ENCODE results near the gene TMEM178B. TPM values are rescaled to one million over a fixed set of nuclear protein-coding genes. Genes with fewer than 3 reads are reported as not detected.

Gene TMEM178B
- total and polyA plus RNA-seq, 2 of the 4 experiments (the other 2 are of a cell fraction): under 0.01 to 0.05 TPM

DNA sequence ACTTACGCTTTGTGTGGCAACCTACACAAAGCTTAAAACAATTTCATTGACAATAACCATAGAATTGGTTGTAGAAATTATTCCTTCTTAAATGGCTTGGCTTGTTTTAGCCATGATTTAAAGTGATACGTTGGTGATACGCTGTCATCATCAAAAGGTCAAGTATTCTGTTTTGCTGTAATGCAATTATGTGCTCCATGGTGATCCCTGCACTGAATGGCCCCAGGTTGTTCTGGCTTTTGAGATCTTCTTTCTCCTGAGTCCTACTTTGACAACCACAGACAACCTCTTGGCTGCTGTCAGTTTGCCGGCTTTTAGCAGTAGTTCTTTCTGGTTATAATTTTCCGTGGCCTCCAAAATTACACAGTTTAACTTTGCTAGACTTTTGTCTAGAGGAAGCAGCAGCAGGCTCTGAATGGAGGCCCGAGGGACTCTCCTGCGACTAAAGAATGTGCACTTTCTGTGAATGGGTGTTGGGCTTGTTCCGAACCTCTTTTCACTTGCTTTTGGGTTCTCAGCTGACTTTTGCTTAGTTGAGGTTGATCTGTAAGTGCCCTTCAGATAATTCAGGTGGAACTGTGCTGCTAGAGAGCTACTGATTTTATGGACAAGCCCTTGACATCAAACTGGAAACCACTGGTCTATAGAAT is 104.7 kb downstream of the TMEM178B start:
- 64% methylated on average over 2 of the region's 8 CpGs; no CpG with 5 or more reads in 1 of the 2 experiments for WGBS, 2 experiments (ENCODE audit: extremely low coverage in 2 of 2, insufficient read length in 1 of 2)
- H4K5ac ChIP-seq (ENCODE audit: low read depth, low read length): no peak overlapping the region

More for the DNA sequence above, 104.7 kb downstream of the TMEM178B start:
- no peak overlapping the region for H2AFZ ChIP-seq (replicated peaks; ENCODE audit: low read length, poor library complexity)
- H3K18ac ChIP-seq (ENCODE audit: low read depth, low read length): no peak overlapping the region; the same call in 1 of the 2 replicates
- H3K79me1 ChIP-seq (ENCODE audit: low read depth in 1 of 2, low read length in 2 of 2): 0 out of 4 replicates have a peak, but pooled peaks cover 0 to 3% of the 10 kb centered on the region in 2 experiments
- H3K27ac ChIP-seq (ENCODE audit: insufficient read depth, low read length): no peak overlapping the region
- H3K14ac ChIP-seq (replicated peaks; ENCODE audit: low read depth, low read length): no peak overlapping the region
- dilution Hi-C loops (cut with HindIII; ENCODE audit: low sequenced_read_pairs, unreplicated experiment) (no loop called here), in situ Hi-C loops (cut with MboI; ENCODE audit: low sequenced_read_pairs) (no loop called here), intact Hi-C loops (cut with micrococcal nuclease) (no loop called here)
- no peak overlapping the region for H3K23ac ChIP-seq (ENCODE audit: low read depth, low read length)
- H4K8ac ChIP-seq (ENCODE audit: low read depth in 2 of 2, low read length in 2 of 2): no peak overlapping the region
- no peak overlapping the region for H2BK5ac ChIP-seq (ENCODE audit: low read depth, low read length, poor library complexity, severe bottlenecking)
- TF ChIP-seq FOS (IDR thresholded peaks at IDR 0.05; ENCODE audit: low read depth, low read length): no peak
- no peak for TF ChIP-seq RCOR1 (IDR thresholded peaks at IDR 0.05; ENCODE audit: insufficient replicate concordance, low read length)
- TF ChIP-seq RFX5 (IDR thresholded peaks at IDR 0.05; ENCODE audit: low read depth, low read length): no peak
- no peak for TF ChIP-seq MXI1 (IDR thresholded peaks at IDR 0.05; ENCODE audit: borderline replicate concordance, low read depth, low read length)
- TF ChIP-seq CEBPB (IDR thresholded peaks at IDR 0.05; ENCODE audit: low read depth, low read length): no peak
- no peak overlapping the region for H3K9ac ChIP-seq (ENCODE audit: low read depth, low read length)
- H2AK5ac ChIP-seq (ENCODE audit: low read depth, low read length): no peak overlapping the region
- no peak overlapping the region for H3K4me2 ChIP-seq (ENCODE audit: low read depth, low read length)
- ATAC-seq (ENCODE audit: low read depth): no peak
- CTCF ChIA-PET: no interaction called here
- H3K9me1 ChIP-seq (ENCODE audit: insufficient read depth, low read length): no peaks in the 10 kb centered on the region
- H3K4me3 ChIP-seq (ENCODE audit: insufficient read depth, low read depth, low read length): no peak overlapping the region
- H3K9me3 ChIP-seq (ENCODE audit: control insufficient read depth, insufficient read depth, low read length): peaks cover 4% of the 10 kb centered on the region; the same call in 1 of the 2 replicates
- no TSS peak for BruUV-seq (replicated peaks)
- no peaks in the 10 kb centered on the region for H3K36me3 ChIP-seq (ENCODE audit: control insufficient read depth, insufficient read depth, low read length)
- no peak overlapping the region for H2AK9ac ChIP-seq (replicated peaks; ENCODE audit: low read depth, low read length, poor library complexity)
- no peak overlapping the region for H3K4ac ChIP-seq (ENCODE audit: low read depth, low read length)
- no peaks in the 10 kb centered on the region for H4K20me1 ChIP-seq (ENCODE audit: insufficient read depth, low read length)
- DNase-seq: no peak
- H2BK15ac ChIP-seq (ENCODE audit: low read depth, low read length): no peak overlapping the region
- POLR2A ChIA-PET (ENCODE audit: unreplicated experiment): no interaction called here
- H3K56ac ChIP-seq (ENCODE audit: extremely low read depth, insufficient read depth, low read length): no peak overlapping the region
- peaks cover 2% of the 10 kb centered on the region; the same call in 1 of the 2 replicates for H3K4me1 ChIP-seq (ENCODE audit: control insufficient read depth, insufficient read depth, low read length)
- no peak overlapping the region for H4K91ac ChIP-seq (ENCODE audit: insufficient read depth, low read depth, low read length)
- no peaks in the 10 kb centered on the region for H3K27me3 ChIP-seq (ENCODE audit: control insufficient read depth, insufficient read depth, low read length)
- no peak overlapping the region for H2BK120ac ChIP-seq (ENCODE audit: low read depth, low read length)
- H2BK20ac ChIP-seq (ENCODE audit: low read depth, low read length): no peak overlapping the region

Measured in IMR-90 (cell line).